Keratinocyte (primary cell): ENCODE data around the gene ST6GALNAC5. TPM values are rescaled to one million over a fixed set of nuclear protein-coding genes. Genes with fewer than 3 reads are reported as not detected.

ENCODE experiments used
- DNase-seq: peaks from one replicate; pipeline ENCODE4 v3.0.0-alpha.2; 2011; ENCODE audit warnings: low read depth, missing footprints, low spot score
- FAIRE-seq: peaks from 2 replicates; lab custom pipeline; 2011; peaks lifted over from hg19 to GRCh38; lab: Jason Lieb, UNC
- H2AFZ ChIP-seq: 2 replicates; pipeline ENCODE4 v1.6.0; 2012; ENCODE audit warnings: low read length, control low read depth, inconsistent platforms; ENCODE audit not compliant: control insufficient read depth
- H3K27ac ChIP-seq: 2 replicates; pipeline ENCODE4 v1.5.1; 2011; ENCODE audit warnings: low read length; ENCODE audit not compliant: control insufficient read depth, insufficient read depth
- H3K27me3 ChIP-seq: 3 replicates; pipeline ENCODE4 v1.6.0; 2011; ENCODE audit warnings: low read length; ENCODE audit not compliant: control insufficient read depth, insufficient read depth; ENCODE audit errors: extremely low read depth
- H3K36me3 ChIP-seq, 2 experiments: 2 replicates in 1 of 2; 3 replicates in 1 of 2; pipeline ENCODE4 v1.5.1; 2011; ENCODE audit warnings: low read length in 2 of 2, mild to moderate bottlenecking in 1 of 2; ENCODE audit not compliant: control insufficient read depth in 2 of 2, insufficient read depth in 2 of 2; ENCODE audit errors: extremely low read depth in 1 of 2
- H3K4me1 ChIP-seq: 3 replicates; pipeline ENCODE4 v1.5.1; 2011; ENCODE audit warnings: low read length; ENCODE audit not compliant: control insufficient read depth, insufficient read depth; ENCODE audit errors: extremely low read depth
- H3K4me2 ChIP-seq: 3 replicates; pipeline ENCODE4 v1.6.0; 2011; ENCODE audit warnings: low read depth, low read length; ENCODE audit not compliant: control insufficient read depth, insufficient read depth; ENCODE audit errors: extremely low read depth
- H3K4me3 ChIP-seq, 3 experiments: fragments of 200-600 bp in 1 of 3; sonication (generic) in 1 of 3; 2 replicates in 2 of 3; 3 replicates in 1 of 3; pipeline ENCODE4 v1.5.1; 2011 to 2016; ENCODE audit warnings: low read length in 3 of 3, mild to moderate bottlenecking in 3 of 3, control low read depth in 2 of 3, inconsistent platforms in 1 of 3, low read depth in 1 of 3, mixed read lengths in 1 of 3, mixed run types in 1 of 3, moderate library complexity in 1 of 3; ENCODE audit not compliant: control insufficient read depth in 2 of 3, insufficient read depth in 2 of 3; ENCODE audit errors: extremely low read depth in 1 of 3
- H3K79me2 ChIP-seq: 2 replicates; pipeline ENCODE4 v1.6.0; 2012; ENCODE audit warnings: low read length; ENCODE audit not compliant: control insufficient read depth, insufficient read depth
- H3K9ac ChIP-seq: 3 replicates; pipeline ENCODE4 v1.6.0; 2011; ENCODE audit warnings: low read length; ENCODE audit not compliant: control insufficient read depth, insufficient read depth; ENCODE audit errors: extremely low read depth
- H3K9me1 ChIP-seq: 3 replicates; pipeline ENCODE4 v1.6.0; 2011; ENCODE audit warnings: low read length; ENCODE audit not compliant: control insufficient read depth, insufficient read depth; ENCODE audit errors: extremely low read depth
- H3K9me3 ChIP-seq: 2 replicates; pipeline ENCODE4 v1.5.1; 2012; ENCODE audit warnings: low read depth, low read length; ENCODE audit not compliant: control insufficient read depth
- H4K20me1 ChIP-seq: 3 replicates; pipeline ENCODE4 v1.6.0; 2011; ENCODE audit warnings: low read length; ENCODE audit not compliant: control insufficient read depth, insufficient read depth; ENCODE audit errors: extremely low read depth
- EZH2 ChIP-seq: IDR thresholded peaks from one replicate; pipeline ENCODE4 v1.6.1; 2012; ENCODE audit warnings: inconsistent platforms, mild to moderate bottlenecking, low read length, moderate library complexity
- dilution Hi-C: fragments of 300-500 bp; cut with MboI; formaldehyde crosslinking; loops from one replicate; pipeline ENCODE4 v1.7.0; 2020; ENCODE audit warnings: low sequenced_read_pairs; ENCODE audit not compliant: extremely low pct_ligation_motif_present
- polyA plus RNA-seq, 5 experiments: library from polyadenylated mRNA; depleted of rRNA in 3 of 5; stranded (reverse) in 3 of 5; stranded (forward) in 1 of 5; unstranded in 1 of 5; fragments of >200 nt; gene quantifications; 1 replicate in 1 of 5; 2 replicates in 3 of 5; 3 replicates in 1 of 5; pipeline versions ENCODE4 v1.2.1 to v1.2.3, GENCODE V29; 2011 to 2012; ENCODE audit warnings: missing spikeins in 2 of 5, low read depth in 1 of 5, low replicate concordance in 1 of 5
- TF ChIP-seq, protein P1 (sequence below), 3 experiments: IDR thresholded peaks in 1 of 3; conservative IDR thresholded peaks in 1 of 3; optimal IDR thresholded peaks in 1 of 3; 2 replicates in 2 of 3; 3 replicates in 1 of 3; pipeline versions ENCODE3 to v1.5.1; 2011; ENCODE audit warnings: low read length in 3 of 3, mild to moderate bottlenecking in 3 of 3, moderate library complexity in 2 of 3, control low read depth in 1 of 3, inconsistent platforms in 1 of 3; ENCODE audit not compliant: insufficient read depth in 2 of 3; ENCODE audit errors: extremely low read depth in 1 of 3

ST6GALNAC5 gene
- polyA plus RNA-seq, 1 donor (not counting 4 experiments of a cell fraction or from before 2014, with no cell fraction given) = 12.8 TPM

DNA sequence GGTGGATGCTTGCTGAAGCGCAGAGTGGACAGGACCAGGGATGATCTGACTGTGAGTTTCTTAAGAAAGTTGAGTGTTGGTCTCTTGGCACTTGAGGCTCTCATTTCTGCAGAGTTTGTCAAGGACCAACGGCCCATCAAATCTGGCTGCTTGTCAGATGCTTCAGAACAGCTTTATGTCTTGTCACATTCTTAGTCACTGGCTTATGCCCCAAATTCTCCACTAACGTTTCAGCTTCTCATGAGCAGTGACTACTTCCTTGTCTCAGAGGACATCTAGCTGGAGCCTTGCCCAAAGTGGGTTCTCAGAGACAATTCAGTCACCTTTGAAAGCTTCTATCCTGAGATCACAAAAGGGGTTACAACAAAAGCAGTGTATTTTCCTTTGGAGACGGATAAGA is 92.3 kb downstream of the ST6GALNAC5 start:
- Histone ChIP-seq H3K4me3 (no peak overlapping the region), H3K9ac (no peak overlapping the region), H3K27ac (no peak overlapping the region), H3K9me1 (no peaks in the 10 kb centered on the region), H4K20me1 (no peaks in the 10 kb centered on the region), H2AFZ (no peak overlapping the region), H3K4me2 (no peak overlapping the region), H3K27me3 (no peaks in the 10 kb centered on the region), H3K9me3 (no peaks in the 10 kb centered on the region), H3K4me1 (peaks cover 2% of the 10 kb centered on the region), H3K36me3 (no peaks in the 10 kb centered on the region), H3K79me2 (no peaks in the 10 kb centered on the region)
- FAIRE-seq (peak; percentile 48), DNase-seq (no peak)
- TF ChIP-seq, protein P1, sequence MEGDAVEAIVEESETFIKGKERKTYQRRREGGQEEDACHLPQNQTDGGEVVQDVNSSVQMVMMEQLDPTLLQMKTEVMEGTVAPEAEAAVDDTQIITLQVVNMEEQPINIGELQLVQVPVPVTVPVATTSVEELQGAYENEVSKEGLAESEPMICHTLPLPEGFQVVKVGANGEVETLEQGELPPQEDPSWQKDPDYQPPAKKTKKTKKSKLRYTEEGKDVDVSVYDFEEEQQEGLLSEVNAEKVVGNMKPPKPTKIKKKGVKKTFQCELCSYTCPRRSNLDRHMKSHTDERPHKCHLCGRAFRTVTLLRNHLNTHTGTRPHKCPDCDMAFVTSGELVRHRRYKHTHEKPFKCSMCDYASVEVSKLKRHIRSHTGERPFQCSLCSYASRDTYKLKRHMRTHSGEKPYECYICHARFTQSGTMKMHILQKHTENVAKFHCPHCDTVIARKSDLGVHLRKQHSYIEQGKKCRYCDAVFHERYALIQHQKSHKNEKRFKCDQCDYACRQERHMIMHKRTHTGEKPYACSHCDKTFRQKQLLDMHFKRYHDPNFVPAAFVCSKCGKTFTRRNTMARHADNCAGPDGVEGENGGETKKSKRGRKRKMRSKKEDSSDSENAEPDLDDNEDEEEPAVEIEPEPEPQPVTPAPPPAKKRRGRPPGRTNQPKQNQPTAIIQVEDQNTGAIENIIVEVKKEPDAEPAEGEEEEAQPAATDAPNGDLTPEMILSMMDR (optimal IDR thresholded peaks at IDR 0.05 in 1 of 3, IDR thresholded peaks at IDR 0.05 in 1 of 3, conservative IDR thresholded peaks at IDR 0.05 in 1 of 3; ENCODE audit: extremely low read depth in 1 of 3, insufficient read depth in 2 of 3, low read length in 3 of 3) = no peak
- TF ChIP-seq EZH2 = no peak
- dilution Hi-C loops = no loop called here

DNA sequence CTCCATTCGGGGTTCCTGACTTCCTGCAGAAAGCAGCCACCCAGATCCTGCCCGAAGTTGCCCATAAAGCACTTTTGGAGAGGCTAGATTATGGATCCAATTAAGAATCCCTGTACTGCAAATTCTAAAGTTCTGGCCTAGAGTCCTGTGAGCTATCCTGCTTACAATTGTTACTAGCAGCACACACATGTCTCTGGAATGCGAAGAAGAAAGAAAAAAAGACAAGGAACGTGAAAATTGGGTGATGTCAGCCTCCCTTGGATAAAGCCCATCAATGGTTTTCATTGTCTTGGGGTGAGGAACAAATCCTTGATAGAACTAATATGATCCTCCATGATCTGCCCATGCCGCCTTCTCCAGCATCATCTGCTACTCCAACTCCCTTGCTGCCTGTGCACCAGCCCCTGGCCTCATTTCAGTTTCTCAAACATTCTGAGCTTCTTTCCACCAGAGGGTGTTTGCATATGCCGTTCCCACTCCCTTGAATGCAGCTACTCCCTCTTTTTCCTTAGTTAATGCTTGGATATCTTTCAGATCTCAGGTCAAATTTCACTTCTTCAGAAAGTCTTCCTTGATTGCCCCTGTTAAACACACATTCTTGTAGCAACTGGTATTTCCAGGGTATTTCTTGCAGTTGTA is 94.0 kb downstream of the ST6GALNAC5 start:
- FAIRE-seq = peak; percentile 67
- no peaks in the 10 kb centered on the region for H3K9me1 ChIP-seq
- no peak for DNase-seq

More for the DNA sequence above, 94.0 kb downstream of the ST6GALNAC5 start:
- Histone ChIP-seq H3K4me1 (peaks cover 2% of the 10 kb centered on the region), H3K9me3 (no peaks in the 10 kb centered on the region), H2AFZ (no peak overlapping the region), H3K4me3 (no peak overlapping the region), H3K79me2 (no peaks in the 10 kb centered on the region), H3K9ac (no peak overlapping the region), H3K36me3 (no peaks in the 10 kb centered on the region), H3K27ac (no peak overlapping the region), H3K27me3 (no peaks in the 10 kb centered on the region), H3K4me2 (no peak overlapping the region), H4K20me1 (no peaks in the 10 kb centered on the region)
- TF ChIP-seq, protein P1 (optimal IDR thresholded peaks at IDR 0.05 in 1 of 3, IDR thresholded peaks at IDR 0.05 in 1 of 3, conservative IDR thresholded peaks at IDR 0.05 in 1 of 3; ENCODE audit: extremely low read depth in 1 of 3, insufficient read depth in 2 of 3, low read length in 3 of 3) = no peak
- no peak for TF ChIP-seq EZH2
- dilution Hi-C loops = no loop called here
